Karpas-422 (cell line): ENCODE data around the gene UBTF. TPM values are rescaled to one million over a fixed set of nuclear protein-coding genes. Genes with fewer than 3 reads are reported as not detected.
"Not testable (repeated sequence)": the region's sequence is repeated elsewhere in the genome, so short reads cannot be mapped to it uniquely, and the experiment has no call there.

Source experiments
- DNase-seq: peaks from one replicate; pipeline ENCODE4 v3.0.0-alpha.2; 2015
- H2AFZ ChIP-seq: fragments of 200-600 bp; sonication (generic); 2 replicates; pipeline ENCODE4 v1.6.1; 2014; ENCODE audit warnings: antibody characterized with exemption, low read length, mixed read lengths
- H3K27ac ChIP-seq: fragments of 200-600 bp; sonication (generic); 2 replicates; pipeline ENCODE4 v1.5.1; 2014; ENCODE audit warnings: mild to moderate bottlenecking, low read length, moderate library complexity
- H3K27me3 ChIP-seq: fragments of 200-600 bp; sonication (generic); 2 replicates; pipeline ENCODE4 v1.6.1; 2014; ENCODE audit warnings: low read length, mixed read lengths
- H3K36me3 ChIP-seq: fragments of 200-600 bp; sonication (generic); 2 replicates; pipeline ENCODE4 v1.6.1; 2014; ENCODE audit warnings: low read length, mixed read lengths; ENCODE audit not compliant: insufficient read depth
- H3K4me1 ChIP-seq: fragments of 200-600 bp; sonication (generic); 2 replicates; pipeline ENCODE4 v1.6.1; 2014; ENCODE audit warnings: mild to moderate bottlenecking, low read length, mixed read lengths
- H3K4me2 ChIP-seq: fragments of 200-600 bp; sonication (generic); 2 replicates; pipeline ENCODE4 v1.6.1; 2014; ENCODE audit warnings: low read length, low read depth, mild to moderate bottlenecking; ENCODE audit not compliant: poor library complexity, severe bottlenecking
- H3K4me3 ChIP-seq: fragments of 200-600 bp; sonication (generic); 2 replicates; pipeline ENCODE4 v1.5.1; 2014; ENCODE audit warnings: mild to moderate bottlenecking, antibody characterized with exemption, low read length, mixed read lengths
- H3K79me2 ChIP-seq: fragments of 200-600 bp; sonication (generic); 2 replicates; pipeline ENCODE4 v1.6.1; 2014; ENCODE audit warnings: mild to moderate bottlenecking, low read length, mixed read lengths
- H3K9ac ChIP-seq: fragments of 200-600 bp; sonication (generic); 2 replicates; pipeline ENCODE4 v1.6.0; 2014; ENCODE audit warnings: low read length
- H3K9me2 ChIP-seq: fragments of 200-600 bp; sonication (generic), shearing (Covaris generic); replicated peaks from 2 replicates; pipeline ENCODE4 v1.6.0; 2014; ENCODE audit warnings: mild to moderate bottlenecking, low read length, moderate library complexity; ENCODE audit not compliant: insufficient read depth
- H3K9me3 ChIP-seq: fragments of 300-700, 200-600 bp; sonication (generic); 2 replicates; pipeline ENCODE4 v1.6.1; 2014; ENCODE audit warnings: low read length, mixed read lengths
- H4K20me1 ChIP-seq: fragments of 200-600 bp; sonication (generic); 2 replicates; pipeline ENCODE4 v1.6.1; 2014; ENCODE audit warnings: mild to moderate bottlenecking, antibody characterized with exemption, low read length, low read depth; ENCODE audit not compliant: insufficient read depth
- total RNA-seq: library from RNA; depleted of rRNA; stranded (reverse); fragments of >200 nt; shearing (Covaris generic); gene quantifications from 2 replicates; pipeline ENCODE4 v1.2.3, GENCODE V29; 2014; ENCODE audit warnings: low replicate concordance

Gene UBTF
- total RNA-seq, 1 experiment from 2014 or later, result 57.8 TPM

GRCh38 chr17:44251062-44251461, 31.6 kb upstream of the UBTF start:
- H3K9me3 ChIP-seq, result no peaks in the 10 kb centered on the region
- H3K36me3 ChIP-seq, result no peaks in the 10 kb centered on the region
- no peaks in the 10 kb centered on the region for H4K20me1 ChIP-seq
- DNase-seq, result no peak
- H3K4me1 ChIP-seq, result no peaks in the 10 kb centered on the region; the same call in 1 of the 2 replicates
- no peak overlapping the region for H3K9ac ChIP-seq
- no peak overlapping the region for H3K4me2 ChIP-seq
- no peak overlapping the region for H2AFZ ChIP-seq
- H3K9me2 ChIP-seq, result no peaks in the 10 kb centered on the region
- H3K27ac ChIP-seq, result no peak overlapping the region
- no peaks in the 10 kb centered on the region for H3K27me3 ChIP-seq
- no peak overlapping the region for H3K4me3 ChIP-seq
- H3K79me2 ChIP-seq, result no peaks in the 10 kb centered on the region

GRCh38 chr17:44249501-44250246, 30.2 kb upstream of the UBTF start:
- no peak overlapping the region for H3K4me3 ChIP-seq
- no peak overlapping the region for H3K4me2 ChIP-seq
- no peaks in the 10 kb centered on the region for H4K20me1 ChIP-seq
- H3K27me3 ChIP-seq, result no peaks in the 10 kb centered on the region
- H3K9ac ChIP-seq, result no peak overlapping the region
- H3K9me3 ChIP-seq, result no peaks in the 10 kb centered on the region
- no peaks in the 10 kb centered on the region; the same call in 1 of the 2 replicates for H3K4me1 ChIP-seq
- no peak for DNase-seq
- no peak overlapping the region for H2AFZ ChIP-seq
- H3K27ac ChIP-seq, result no peak overlapping the region
- H3K9me2 ChIP-seq, result no peaks in the 10 kb centered on the region
- H3K79me2 ChIP-seq, result no peaks in the 10 kb centered on the region
- H3K36me3 ChIP-seq, result no peaks in the 10 kb centered on the region

- no peaks in the 10 kb centered on the region for H3K79me2 ChIP-seq
Measured at GRCh38 chr17:44247876-44248736, 28.6 kb upstream of the UBTF start.

GRCh38 chr17:44247440-44247841, 28.0 kb upstream of the UBTF start:
- H3K79me2 ChIP-seq, result no peaks in the 10 kb centered on the region
- H3K36me3 ChIP-seq, result no peaks in the 10 kb centered on the region
- no peak for DNase-seq
- H3K27me3 ChIP-seq, result no peaks in the 10 kb centered on the region
- no peaks in the 10 kb centered on the region for H3K9me3 ChIP-seq
- no peaks in the 10 kb centered on the region for H3K9me2 ChIP-seq
- H3K4me1 ChIP-seq, result no peaks in the 10 kb centered on the region; the same call in 1 of the 2 replicates
- no peak overlapping the region for H3K27ac ChIP-seq
- no peak overlapping the region for H3K4me3 ChIP-seq
- H2AFZ ChIP-seq, result no peak overlapping the region
- H3K9ac ChIP-seq, result no peak overlapping the region
- H3K4me2 ChIP-seq, result no peak overlapping the region
- H4K20me1 ChIP-seq, result no peaks in the 10 kb centered on the region

More at GRCh38 chr17:44247876-44248736, 28.6 kb upstream of the UBTF start:
- H3K4me3 ChIP-seq, result no peak overlapping the region
- no peaks in the 10 kb centered on the region for H4K20me1 ChIP-seq
- no peaks in the 10 kb centered on the region for H3K9me3 ChIP-seq
- H3K9me2 ChIP-seq, result no peaks in the 10 kb centered on the region
- no peaks in the 10 kb centered on the region for H3K36me3 ChIP-seq
- no peak for DNase-seq
- no peak overlapping the region for H2AFZ ChIP-seq
- no peak overlapping the region for H3K9ac ChIP-seq
- H3K4me2 ChIP-seq, result no peak overlapping the region
- no peaks in the 10 kb centered on the region; the same call in 1 of the 2 replicates for H3K4me1 ChIP-seq
- H3K27ac ChIP-seq, result no peak overlapping the region
- no peaks in the 10 kb centered on the region for H3K27me3 ChIP-seq

GRCh38 chr17:44241106-44241624, 21.7 kb upstream of the UBTF start:
- H3K9me2 ChIP-seq, result no peaks in the 10 kb centered on the region
- no peak overlapping the region for H3K27ac ChIP-seq
- H3K9ac ChIP-seq, result no peak overlapping the region
- no peaks in the 10 kb centered on the region for H4K20me1 ChIP-seq
- H3K4me3 ChIP-seq, result no peak overlapping the region
- H3K4me1 ChIP-seq, result no peaks in the 10 kb centered on the region
- no peaks in the 10 kb centered on the region for H3K9me3 ChIP-seq
- H3K27me3 ChIP-seq, result no peaks in the 10 kb centered on the region
- H3K36me3 ChIP-seq, result no peaks in the 10 kb centered on the region
- H3K79me2 ChIP-seq, result no peaks in the 10 kb centered on the region
- no peak overlapping the region for H2AFZ ChIP-seq
- no peak overlapping the region for H3K4me2 ChIP-seq
- peak; percentile 55 for DNase-seq

GRCh38 chr17:44237886-44238285, 18.4 kb upstream of the UBTF start:
- not testable (repeated sequence) for H3K9me3 ChIP-seq, H3K36me3 ChIP-seq, H3K4me2 ChIP-seq, H2AFZ ChIP-seq, DNase-seq, H3K79me2 ChIP-seq, H3K9ac ChIP-seq, H4K20me1 ChIP-seq, H3K4me1 ChIP-seq, H3K27ac ChIP-seq, H3K9me2 ChIP-seq, H3K4me3 ChIP-seq, H3K27me3 ChIP-seq

- Histone ChIP-seq H3K9me3 (no peaks in the 10 kb centered on the region), H3K4me3 (no peak overlapping the region), H3K27me3 (no peaks in the 10 kb centered on the region), H3K79me2 (no peaks in the 10 kb centered on the region), H4K20me1 (no peaks in the 10 kb centered on the region), H2AFZ (no peak overlapping the region), H3K36me3 (no peaks in the 10 kb centered on the region), H3K9ac (no peak overlapping the region), H3K4me1 (no peaks in the 10 kb centered on the region), H3K4me2 (no peak overlapping the region), H3K27ac (no peak overlapping the region), H3K9me2 (no peaks in the 10 kb centered on the region)
- DNase-seq, result no peak
Measured at GRCh38 chr17:44236444-44236991, 17.0 kb upstream of the UBTF start.

GRCh38 chr17:44235583-44235936, 16.1 kb upstream of the UBTF start:
- no peak overlapping the region for H3K27ac ChIP-seq
- H2AFZ ChIP-seq, result no peak overlapping the region
- no peaks in the 10 kb centered on the region for H4K20me1 ChIP-seq
- no peaks in the 10 kb centered on the region for H3K27me3 ChIP-seq
- no peak for DNase-seq
- H3K4me1 ChIP-seq, result no peaks in the 10 kb centered on the region
- H3K36me3 ChIP-seq, result no peaks in the 10 kb centered on the region
- no peaks in the 10 kb centered on the region for H3K9me3 ChIP-seq
- H3K9ac ChIP-seq, result no peak overlapping the region
- no peak overlapping the region for H3K4me2 ChIP-seq
- no peaks in the 10 kb centered on the region for H3K79me2 ChIP-seq
- H3K4me3 ChIP-seq, result no peak overlapping the region
- no peaks in the 10 kb centered on the region for H3K9me2 ChIP-seq
